Adrenal gland (tissue), 5 donors: Measurements from ENCODE around the gene GDF9.

Experiments used
- POLR2A ChIP-seq, 2 donors: fragments of 450-650 bp; IDR thresholded peaks; one replicate each; pipeline ENCODE4 v1.6.1; 2017; ENCODE audit warnings: antibody characterized with exemption in 2 of 2, mild to moderate bottlenecking in 2 of 2, moderate library complexity in 1 of 2
- TF ChIP-seq, protein P1 (sequence below), 6 experiments: fragments of 450-650 bp in 4 of 6; fragments of 200-600 bp in 2 of 6; sonication (generic) in 1 of 6; IDR thresholded peaks; 1 replicate in 5 of 6; 2 replicates in 1 of 6; pipeline versions ENCODE4 v1.5.1 to v1.8.0; 2016 to 2021; ENCODE audit warnings: antibody characterized with exemption in 6 of 6, mild to moderate bottlenecking in 2 of 6, moderate library complexity in 1 of 6
- donor health status: DM: no; HTN: no; CAD: no.

DNA sequence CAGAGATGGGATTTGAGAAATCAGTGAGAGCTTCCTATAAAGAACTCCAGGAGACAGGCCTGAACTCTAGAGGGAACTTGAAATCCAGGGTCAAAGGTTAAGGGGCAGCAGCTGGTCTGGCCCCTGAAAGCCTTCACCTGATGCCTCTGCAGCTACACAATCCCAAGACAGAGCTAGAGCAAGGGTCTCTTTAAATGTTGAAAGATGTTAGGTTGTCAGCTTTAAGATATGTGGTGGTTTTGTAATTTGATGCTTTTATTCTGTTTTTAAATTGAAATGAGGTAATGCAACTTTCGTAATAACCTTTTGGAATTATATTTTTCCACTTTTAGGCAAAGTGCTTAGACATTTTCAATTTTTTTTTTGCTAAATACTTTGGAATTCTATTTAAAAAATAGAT, 50.8 kb downstream of the GDF9 start:
- TF ChIP-seq, protein P1, sequence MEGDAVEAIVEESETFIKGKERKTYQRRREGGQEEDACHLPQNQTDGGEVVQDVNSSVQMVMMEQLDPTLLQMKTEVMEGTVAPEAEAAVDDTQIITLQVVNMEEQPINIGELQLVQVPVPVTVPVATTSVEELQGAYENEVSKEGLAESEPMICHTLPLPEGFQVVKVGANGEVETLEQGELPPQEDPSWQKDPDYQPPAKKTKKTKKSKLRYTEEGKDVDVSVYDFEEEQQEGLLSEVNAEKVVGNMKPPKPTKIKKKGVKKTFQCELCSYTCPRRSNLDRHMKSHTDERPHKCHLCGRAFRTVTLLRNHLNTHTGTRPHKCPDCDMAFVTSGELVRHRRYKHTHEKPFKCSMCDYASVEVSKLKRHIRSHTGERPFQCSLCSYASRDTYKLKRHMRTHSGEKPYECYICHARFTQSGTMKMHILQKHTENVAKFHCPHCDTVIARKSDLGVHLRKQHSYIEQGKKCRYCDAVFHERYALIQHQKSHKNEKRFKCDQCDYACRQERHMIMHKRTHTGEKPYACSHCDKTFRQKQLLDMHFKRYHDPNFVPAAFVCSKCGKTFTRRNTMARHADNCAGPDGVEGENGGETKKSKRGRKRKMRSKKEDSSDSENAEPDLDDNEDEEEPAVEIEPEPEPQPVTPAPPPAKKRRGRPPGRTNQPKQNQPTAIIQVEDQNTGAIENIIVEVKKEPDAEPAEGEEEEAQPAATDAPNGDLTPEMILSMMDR (IDR thresholded peaks at IDR 0.05): no peak
- TF ChIP-seq POLR2A (IDR thresholded peaks at IDR 0.05): no peak
